HepG2 (cell line): ENCODE measurements around the gene TULP3. TPM values are rescaled to one million over a fixed set of nuclear protein-coding genes. Genes with fewer than 3 reads are reported as not detected.
A peak's percentile ranks its signal among the peaks of the same experiment; 100 is the strongest.

Experiments used
- ARID5B ChIP-seq: IDR thresholded peaks from 2 replicates; pipeline ENCODE4 v1.4.0; 2020; ENCODE audit warnings: mild to moderate bottlenecking, missing genetic modification reagents
- ETV6 ChIP-seq: sonication (generic); formaldehyde crosslinking; conservative IDR thresholded peaks from 2 replicates; pipeline ENCODE4 v1.4.0; 2020; ENCODE audit warnings: missing genetic modification reagents
- HIC2 ChIP-seq: sonication (generic); formaldehyde crosslinking; IDR thresholded peaks from 2 replicates; pipeline ENCODE4 v1.9.0; 2022; ENCODE audit warnings: low read depth, missing genetic modification reagents
- KAT8 ChIP-seq: IDR thresholded peaks from 2 replicates; pipeline ENCODE4 v1.6.1; 2016; ENCODE audit warnings: missing genetic modification reagents, missing compliant biosample characterization
- KLF16 ChIP-seq, 2 experiments: sonication (generic) in 1 of 2; formaldehyde crosslinking in 1 of 2; IDR thresholded peaks; 2 replicates each; pipeline versions ENCODE4 v1.6.1 to v1.8.0; 2016 to 2023; ENCODE audit warnings: missing genetic modification reagents in 2 of 2, missing compliant biosample characterization in 1 of 2
- NR0B2 ChIP-seq: sonication (generic); formaldehyde crosslinking; IDR thresholded peaks from 2 replicates; pipeline ENCODE4 v1.4.0; 2020; ENCODE audit warnings: mild to moderate bottlenecking, missing genetic modification reagents
- PRDM10 ChIP-seq: sonication (generic); formaldehyde crosslinking; IDR thresholded peaks from 2 replicates; pipeline ENCODE4 v1.4.0; 2020; ENCODE audit warnings: low read depth, missing genetic modification reagents
- RAD21 ChIP-seq: fragments of 450-650 bp; formaldehyde crosslinking; IDR thresholded peaks from 2 replicates; pipeline ENCODE4 v1.5.0; 2020; ENCODE audit warnings: mild to moderate bottlenecking
- RFX5 ChIP-seq: IDR thresholded peaks from 2 replicates; pipeline ENCODE4 v1.6.1; 2011; ENCODE audit warnings: low read depth, low read length, improper control_type of control experiment
- TEAD2 ChIP-seq: sonication (generic); formaldehyde crosslinking; IDR thresholded peaks from 2 replicates; pipeline ENCODE4 v1.9.0; 2021; ENCODE audit warnings: missing genetic modification reagents
- TOPORS ChIP-seq: sonication (generic); formaldehyde crosslinking; IDR thresholded peaks from 2 replicates; pipeline ENCODE4 v1.8.0; 2023; ENCODE audit warnings: mild to moderate bottlenecking, missing genetic modification reagents
- ZFP91 ChIP-seq: sonication (generic); formaldehyde crosslinking; IDR thresholded peaks from 2 replicates; pipeline ENCODE4 v1.9.0; 2022; ENCODE audit warnings: missing genetic modification reagents, mild to moderate bottlenecking, borderline replicate concordance
- ZMAT5 ChIP-seq: sonication (generic); formaldehyde crosslinking; IDR thresholded peaks from 2 replicates; pipeline ENCODE4 v1.5.0; 2020; ENCODE audit warnings: mild to moderate bottlenecking, low read depth, missing genetic modification reagents, borderline replicate concordance
- ZNF446 ChIP-seq: sonication (generic); formaldehyde crosslinking; IDR thresholded peaks from 2 replicates; pipeline ENCODE4 v1.5.0; 2020; ENCODE audit warnings: mild to moderate bottlenecking, missing genetic modification reagents
- ZNF562 ChIP-seq: sonication (generic); formaldehyde crosslinking; IDR thresholded peaks from 2 replicates; pipeline ENCODE4 v1.8.0; 2022; ENCODE audit warnings: missing genetic modification reagents, borderline replicate concordance
- ZNF792 ChIP-seq: IDR thresholded peaks from 2 replicates; pipeline ENCODE4 v1.6.1; 2016
- polyA plus RNA-seq, 8 experiments: library from polyadenylated mRNA; depleted of rRNA in 3 of 8; stranded (reverse) in 7 of 8; unstranded in 1 of 8; fragments of >200 nt; fragmentation: Illumina TruSeq in 4 of 8; extraction: Trizol in 4 of 8; gene quantifications; 2 replicates each; pipeline versions ENCODE4 v1.2.1 to v1.2.3, GENCODE V29; 2011 to 2016; ENCODE audit warnings: low read depth in 4 of 8, missing spikeins in 1 of 8, mixed read lengths in 1 of 8; ENCODE audit not compliant: insufficient read depth in 1 of 8
- total RNA-seq, 5 experiments: library from RNA; depleted of rRNA; stranded (reverse); fragments of >200 nt; fragmentation: Illumina TruSeq; extraction: Trizol; gene quantifications; 2 replicates each; pipeline ENCODE4 v1.2.3, GENCODE V29; 2016; ENCODE audit warnings: low read depth in 1 of 5

The TULP3 gene
- total and polyA plus RNA-seq, 2 of the 13 experiments (the other 11 are each of a cell fraction or from before 2014, with no cell fraction given) = 11.2 to 13.2 TPM

- TF ChIP-seq KLF16 (CRISPR knock-in tag; IDR thresholded peaks at IDR 0.05) (peak in 1 of 2 experiments; percentile 61; a peak in 1 of 4 replicates), PRDM10 (CRISPR knock-in tag) (0 out of 2 replicates have a peak, but pooled peaks have one; percentile 26), ZNF792 (CRISPR knock-in tag) (peak; percentile 41; the same call in 1 of the 2 replicates), ZFP91 (CRISPR knock-in tag) (peak; percentile 83; the same call in 1 of the 2 replicates), ZNF446 (peak; percentile 67; the same call in 1 of the 2 replicates), ZMAT5 (no peak), ARID5B (peak; percentile 17), TEAD2 (CRISPR knock-in tag) (no peak; the same call in 1 of the 2 replicates), RAD21 (CRISPR knock-in tag) (no peak), TOPORS (CRISPR knock-in tag) (peak; percentile 66; the same call in 1 of the 2 replicates), HIC2 (no peak), ETV6 (CRISPR knock-in tag) (no peak), RFX5 (peak; percentile 86), ZNF562 (CRISPR knock-in tag) (no peak), NR0B2 (CRISPR knock-in tag) (peak; percentile 65; the same call in 1 of the 2 replicates), KAT8 (CRISPR knock-in tag) (peak; percentile 43)
These were observed at the start of gene TULP3 (continued) for GRCh38 chr12:2890388-2891239.
